ENCODE measurements around the gene MMD. TPM values are rescaled to one million over a fixed set of nuclear protein-coding genes. Genes with fewer than 3 reads are reported as not detected.

MMD gene
- polyA plus RNA-seq, 1 donor from 2014 or later = 111 TPM

- Histone ChIP-seq H4K20me1 (ENCODE audit: insufficient read depth) (no peaks in the 10 kb centered on the region), H3K4me2 (ENCODE audit: low read length) (no peak overlapping the region), H3K79me2 (replicated peaks; ENCODE audit: insufficient read depth, low read length) (no peaks in the 10 kb centered on the region), H3F3A (ENCODE audit: insufficient read depth, low read length, poor library complexity, severe bottlenecking) (no peaks in the 10 kb centered on the region), H3K36me3 (ENCODE audit: insufficient read depth, low read length) (no peaks in the 10 kb centered on the region), H3K27me3 (ENCODE audit: insufficient read depth, low read depth, low read length) (no peaks in the 10 kb centered on the region), H3K9me3 (ENCODE audit: low read length) (no peaks in the 10 kb centered on the region), H3K4me3 (ENCODE audit: low read length) (no peak overlapping the region), H3K9me2 (ENCODE audit: insufficient read depth, low read length) (no peaks in the 10 kb centered on the region), H3K27ac (ENCODE audit: low read length) (no peak overlapping the region), H3K9ac (ENCODE audit: low read length) (no peak overlapping the region), H2AFZ (ENCODE audit: low read depth, low read length) (no peak overlapping the region)
- TF ChIP-seq SMC3 (conservative IDR thresholded peaks at IDR 0.05; ENCODE audit: poor library complexity) (no peak), MXI1 (conservative IDR thresholded peaks at IDR 0.05; ENCODE audit: poor library complexity, severe bottlenecking) (no peak), TAF1 (IDR thresholded peaks at IDR 0.05; ENCODE audit: low read depth) (no peak), EZH2 (IDR thresholded peaks at IDR 0.05; ENCODE audit: borderline replicate concordance, insufficient read depth, low read length, poor library complexity, severe bottlenecking) (no peak), POLR2AphosphoS5 (IDR thresholded peaks at IDR 0.05) (no peak), RAD21 (conservative IDR thresholded peaks at IDR 0.05) (no peak), EP300 (conservative IDR thresholded peaks at IDR 0.05; ENCODE audit: poor library complexity, severe bottlenecking) (no peak)
- TF ChIP-seq, protein P1, sequence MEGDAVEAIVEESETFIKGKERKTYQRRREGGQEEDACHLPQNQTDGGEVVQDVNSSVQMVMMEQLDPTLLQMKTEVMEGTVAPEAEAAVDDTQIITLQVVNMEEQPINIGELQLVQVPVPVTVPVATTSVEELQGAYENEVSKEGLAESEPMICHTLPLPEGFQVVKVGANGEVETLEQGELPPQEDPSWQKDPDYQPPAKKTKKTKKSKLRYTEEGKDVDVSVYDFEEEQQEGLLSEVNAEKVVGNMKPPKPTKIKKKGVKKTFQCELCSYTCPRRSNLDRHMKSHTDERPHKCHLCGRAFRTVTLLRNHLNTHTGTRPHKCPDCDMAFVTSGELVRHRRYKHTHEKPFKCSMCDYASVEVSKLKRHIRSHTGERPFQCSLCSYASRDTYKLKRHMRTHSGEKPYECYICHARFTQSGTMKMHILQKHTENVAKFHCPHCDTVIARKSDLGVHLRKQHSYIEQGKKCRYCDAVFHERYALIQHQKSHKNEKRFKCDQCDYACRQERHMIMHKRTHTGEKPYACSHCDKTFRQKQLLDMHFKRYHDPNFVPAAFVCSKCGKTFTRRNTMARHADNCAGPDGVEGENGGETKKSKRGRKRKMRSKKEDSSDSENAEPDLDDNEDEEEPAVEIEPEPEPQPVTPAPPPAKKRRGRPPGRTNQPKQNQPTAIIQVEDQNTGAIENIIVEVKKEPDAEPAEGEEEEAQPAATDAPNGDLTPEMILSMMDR (IDR thresholded peaks at IDR 0.05; ENCODE audit: poor library complexity, severe bottlenecking) = no peak
- TF ChIP-seq, protein P2, sequence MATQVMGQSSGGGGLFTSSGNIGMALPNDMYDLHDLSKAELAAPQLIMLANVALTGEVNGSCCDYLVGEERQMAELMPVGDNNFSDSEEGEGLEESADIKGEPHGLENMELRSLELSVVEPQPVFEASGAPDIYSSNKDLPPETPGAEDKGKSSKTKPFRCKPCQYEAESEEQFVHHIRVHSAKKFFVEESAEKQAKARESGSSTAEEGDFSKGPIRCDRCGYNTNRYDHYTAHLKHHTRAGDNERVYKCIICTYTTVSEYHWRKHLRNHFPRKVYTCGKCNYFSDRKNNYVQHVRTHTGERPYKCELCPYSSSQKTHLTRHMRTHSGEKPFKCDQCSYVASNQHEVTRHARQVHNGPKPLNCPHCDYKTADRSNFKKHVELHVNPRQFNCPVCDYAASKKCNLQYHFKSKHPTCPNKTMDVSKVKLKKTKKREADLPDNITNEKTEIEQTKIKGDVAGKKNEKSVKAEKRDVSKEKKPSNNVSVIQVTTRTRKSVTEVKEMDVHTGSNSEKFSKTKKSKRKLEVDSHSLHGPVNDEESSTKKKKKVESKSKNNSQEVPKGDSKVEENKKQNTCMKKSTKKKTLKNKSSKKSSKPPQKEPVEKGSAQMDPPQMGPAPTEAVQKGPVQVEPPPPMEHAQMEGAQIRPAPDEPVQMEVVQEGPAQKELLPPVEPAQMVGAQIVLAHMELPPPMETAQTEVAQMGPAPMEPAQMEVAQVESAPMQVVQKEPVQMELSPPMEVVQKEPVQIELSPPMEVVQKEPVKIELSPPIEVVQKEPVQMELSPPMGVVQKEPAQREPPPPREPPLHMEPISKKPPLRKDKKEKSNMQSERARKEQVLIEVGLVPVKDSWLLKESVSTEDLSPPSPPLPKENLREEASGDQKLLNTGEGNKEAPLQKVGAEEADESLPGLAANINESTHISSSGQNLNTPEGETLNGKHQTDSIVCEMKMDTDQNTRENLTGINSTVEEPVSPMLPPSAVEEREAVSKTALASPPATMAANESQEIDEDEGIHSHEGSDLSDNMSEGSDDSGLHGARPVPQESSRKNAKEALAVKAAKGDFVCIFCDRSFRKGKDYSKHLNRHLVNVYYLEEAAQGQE (IDR thresholded peaks at IDR 0.05; ENCODE audit: borderline replicate concordance) = no peak
These were observed 66.7 kb downstream of the MMD start for GRCh38 chr17:55354941-55355340.

DNA sequence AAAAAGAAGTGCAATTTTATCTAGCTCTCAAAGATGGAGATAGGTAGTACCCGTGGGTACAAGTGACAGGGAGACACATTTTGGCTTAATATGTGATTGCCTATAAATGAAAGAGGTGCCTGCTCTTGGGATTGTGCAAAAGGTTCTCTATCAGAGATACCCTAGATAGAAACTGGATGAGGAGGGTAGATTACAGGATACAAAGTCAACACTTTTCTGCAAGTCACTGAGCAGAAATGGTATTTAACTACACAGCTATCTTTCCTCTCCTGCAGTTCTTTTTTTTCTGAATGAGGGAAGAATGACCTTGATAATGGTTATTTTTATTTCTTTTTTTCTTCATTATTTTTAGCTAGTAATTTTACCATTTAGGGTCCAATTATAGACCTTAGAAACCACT lies 67.6 kb downstream of the MMD start:
- H3K4me2 ChIP-seq (ENCODE audit: low read length) = no peak overlapping the region
- no peak overlapping the region for H3K4me3 ChIP-seq (ENCODE audit: low read length)
- TF ChIP-seq MXI1 (conservative IDR thresholded peaks at IDR 0.05; ENCODE audit: poor library complexity, severe bottlenecking) = no peak
- no peak for TF ChIP-seq POLR2AphosphoS5 (IDR thresholded peaks at IDR 0.05)
- TF ChIP-seq, protein P2 (IDR thresholded peaks at IDR 0.05; ENCODE audit: borderline replicate concordance) = no peak
- TF ChIP-seq, protein P1 (IDR thresholded peaks at IDR 0.05; ENCODE audit: poor library complexity, severe bottlenecking) = no peak
- no peak for TF ChIP-seq EP300 (conservative IDR thresholded peaks at IDR 0.05; ENCODE audit: poor library complexity, severe bottlenecking)
- no peak for TF ChIP-seq SMC3 (conservative IDR thresholded peaks at IDR 0.05; ENCODE audit: poor library complexity)
- no peak for TF ChIP-seq RAD21 (conservative IDR thresholded peaks at IDR 0.05)
- no peak for TF ChIP-seq EZH2 (IDR thresholded peaks at IDR 0.05; ENCODE audit: borderline replicate concordance, insufficient read depth, low read length, poor library complexity, severe bottlenecking)
- TF ChIP-seq TAF1 (IDR thresholded peaks at IDR 0.05; ENCODE audit: low read depth) = no peak
- H3K36me3 ChIP-seq (ENCODE audit: insufficient read depth, low read length) = no peaks in the 10 kb centered on the region
- H2AFZ ChIP-seq (ENCODE audit: low read depth, low read length) = no peak overlapping the region
- no peaks in the 10 kb centered on the region for H3K79me2 ChIP-seq (replicated peaks; ENCODE audit: insufficient read depth, low read length)
- no peaks in the 10 kb centered on the region for H3F3A ChIP-seq (ENCODE audit: insufficient read depth, low read length, poor library complexity, severe bottlenecking)
- H3K9ac ChIP-seq (ENCODE audit: low read length) = no peak overlapping the region
- no peak overlapping the region for H3K27ac ChIP-seq (ENCODE audit: low read length)
- no peaks in the 10 kb centered on the region for H3K27me3 ChIP-seq (ENCODE audit: insufficient read depth, low read depth, low read length)
- no peaks in the 10 kb centered on the region for H3K9me2 ChIP-seq (ENCODE audit: insufficient read depth, low read length)
- no peaks in the 10 kb centered on the region for H4K20me1 ChIP-seq (ENCODE audit: insufficient read depth)
- no peaks in the 10 kb centered on the region for H3K9me3 ChIP-seq (ENCODE audit: low read length)
